AG09319 (cell line): ENCODE measurements around the gene POLK.

Source experiments
- DNase-seq: peaks from one replicate; pipeline ENCODE4 v3.0.0-alpha.2; 2010; ENCODE audit warnings: low read depth; ENCODE audit errors: extremely low read depth
- TF ChIP-seq, protein P1 (sequence below): IDR thresholded peaks from 2 replicates; pipeline ENCODE4 v1.5.1; 2011; ENCODE audit warnings: low read depth, mild to moderate bottlenecking, inconsistent platforms, low read length, moderate library complexity

The POLK gene

DNA sequence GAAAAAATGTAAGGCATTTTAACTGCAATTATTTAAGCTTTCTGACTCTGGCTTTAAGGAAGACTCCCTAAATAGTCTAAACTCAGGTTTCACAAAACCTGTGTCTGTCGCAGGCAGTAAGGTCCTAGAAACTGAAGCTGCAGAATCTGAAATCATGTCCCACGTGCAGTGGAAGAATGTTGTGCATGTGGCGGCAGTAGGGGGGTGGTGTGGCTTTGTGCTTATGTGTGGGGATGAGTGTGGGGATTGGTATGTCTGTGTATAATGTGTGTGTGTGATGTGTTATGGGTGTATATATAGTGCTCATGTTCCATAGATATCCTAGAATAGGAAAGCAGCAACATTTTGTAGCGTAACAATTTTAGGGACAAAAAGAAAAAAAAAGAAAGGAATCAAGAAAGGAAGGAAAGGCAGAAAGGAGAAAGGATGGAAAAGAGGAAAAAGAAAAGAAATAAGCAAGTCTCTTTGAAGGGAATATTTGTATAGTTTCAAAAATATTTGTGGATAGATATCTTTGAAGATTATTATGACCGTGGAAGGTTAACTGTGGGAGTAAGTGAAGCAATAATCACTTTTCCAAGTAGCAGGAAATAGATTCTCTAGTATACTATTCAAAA is 106.2 kb downstream of the POLK start:
- TF ChIP-seq, protein P1, sequence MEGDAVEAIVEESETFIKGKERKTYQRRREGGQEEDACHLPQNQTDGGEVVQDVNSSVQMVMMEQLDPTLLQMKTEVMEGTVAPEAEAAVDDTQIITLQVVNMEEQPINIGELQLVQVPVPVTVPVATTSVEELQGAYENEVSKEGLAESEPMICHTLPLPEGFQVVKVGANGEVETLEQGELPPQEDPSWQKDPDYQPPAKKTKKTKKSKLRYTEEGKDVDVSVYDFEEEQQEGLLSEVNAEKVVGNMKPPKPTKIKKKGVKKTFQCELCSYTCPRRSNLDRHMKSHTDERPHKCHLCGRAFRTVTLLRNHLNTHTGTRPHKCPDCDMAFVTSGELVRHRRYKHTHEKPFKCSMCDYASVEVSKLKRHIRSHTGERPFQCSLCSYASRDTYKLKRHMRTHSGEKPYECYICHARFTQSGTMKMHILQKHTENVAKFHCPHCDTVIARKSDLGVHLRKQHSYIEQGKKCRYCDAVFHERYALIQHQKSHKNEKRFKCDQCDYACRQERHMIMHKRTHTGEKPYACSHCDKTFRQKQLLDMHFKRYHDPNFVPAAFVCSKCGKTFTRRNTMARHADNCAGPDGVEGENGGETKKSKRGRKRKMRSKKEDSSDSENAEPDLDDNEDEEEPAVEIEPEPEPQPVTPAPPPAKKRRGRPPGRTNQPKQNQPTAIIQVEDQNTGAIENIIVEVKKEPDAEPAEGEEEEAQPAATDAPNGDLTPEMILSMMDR: no peak
- no peak for DNase-seq

DNA sequence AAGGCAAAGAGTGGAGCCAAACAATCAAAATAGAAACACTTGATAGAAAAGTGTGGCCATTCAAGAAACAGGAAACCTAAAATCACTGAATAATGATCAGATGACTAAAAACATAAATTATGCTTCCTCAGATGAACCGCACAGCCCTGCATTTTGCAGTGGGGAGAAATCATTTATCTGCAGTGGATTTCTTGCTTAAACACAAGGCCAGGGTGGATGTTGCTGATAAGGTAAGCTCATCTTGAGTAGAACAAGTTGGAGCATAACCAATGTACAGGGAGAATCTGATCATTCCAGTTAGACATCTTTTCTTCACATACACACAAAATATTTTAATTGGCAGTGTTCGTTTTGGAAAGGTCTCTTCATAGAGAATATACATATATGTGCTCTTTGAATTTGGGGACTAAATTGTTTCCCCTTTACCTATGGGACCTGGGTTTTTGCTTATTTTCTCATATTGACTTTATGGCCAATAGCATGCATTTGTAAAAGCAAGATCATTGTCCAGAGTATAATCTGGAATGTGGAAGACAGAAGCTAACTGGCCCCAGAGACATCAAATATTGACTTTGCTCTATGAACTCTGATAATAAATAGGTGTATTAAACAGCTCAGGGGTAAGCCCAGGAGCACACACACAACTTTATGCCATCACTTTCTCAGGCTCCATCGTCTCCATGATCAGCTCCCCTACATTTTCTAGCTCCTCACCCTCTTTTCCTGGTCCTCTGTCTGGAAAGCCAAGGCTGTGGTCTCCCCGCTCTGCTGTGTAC is 108.7 kb downstream of the POLK start:
- TF ChIP-seq, protein P1: no peak
- DNase-seq: no peak

DNA sequence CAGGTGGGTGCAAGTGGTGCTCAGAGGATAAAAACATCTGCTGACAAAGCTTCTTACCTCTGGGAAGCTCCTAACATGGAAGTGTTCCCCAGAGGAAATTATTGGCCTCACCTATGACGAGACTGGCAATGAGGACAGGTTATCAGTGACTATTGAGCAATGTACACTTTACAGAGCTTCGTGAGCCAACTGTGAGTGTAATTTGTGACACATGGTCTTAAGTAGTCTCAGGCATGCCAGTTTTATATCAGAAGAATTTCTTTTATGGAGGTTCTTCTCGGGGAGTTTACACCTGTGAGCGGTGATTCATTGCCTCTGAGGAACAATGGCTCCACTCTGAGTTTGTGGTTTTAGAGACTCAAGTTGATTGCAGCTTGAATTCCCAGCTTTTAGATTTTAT is 110.9 kb downstream of the POLK start:
- TF ChIP-seq, protein P1: no peak
- no peak for DNase-seq

DNA sequence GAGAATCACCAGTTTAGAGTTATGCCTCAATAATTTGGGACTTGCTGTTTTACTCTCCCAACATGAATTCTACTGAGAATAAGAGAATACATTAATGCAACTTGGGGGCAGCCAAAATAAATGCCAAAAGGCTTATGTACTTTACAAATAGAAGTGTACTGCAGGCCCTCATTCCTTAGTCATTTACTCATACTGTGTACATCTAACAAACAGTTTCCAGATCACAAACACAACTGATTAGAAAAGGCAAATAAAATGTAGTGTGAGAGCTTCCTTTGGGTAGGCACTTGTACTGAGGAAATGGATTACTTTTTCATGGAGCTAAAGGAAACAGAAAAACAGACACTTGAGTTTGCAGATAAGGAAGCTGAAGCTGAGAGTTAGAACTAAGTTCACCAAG is 112.2 kb downstream of the POLK start:
- no peak for DNase-seq
- TF ChIP-seq, protein P1: no peak

DNA sequence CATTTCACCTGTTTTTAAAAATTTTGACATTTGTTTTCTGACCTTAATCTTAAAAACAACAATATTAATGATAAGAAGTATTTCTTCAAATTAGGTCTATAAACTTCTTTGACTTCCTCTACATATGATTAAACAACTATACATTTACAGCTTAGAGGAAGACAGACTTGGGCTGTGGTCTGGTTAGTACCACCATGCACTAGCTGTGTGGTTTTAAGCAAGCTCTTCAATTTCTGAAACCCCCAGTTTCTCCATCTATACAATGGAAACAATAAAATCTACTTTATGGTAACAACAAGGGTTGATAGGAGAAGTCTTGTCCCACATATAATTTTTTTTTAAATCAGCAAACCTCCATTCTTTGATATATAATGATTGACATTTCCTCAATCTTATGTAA is 115.3 kb downstream of the POLK start:
- no peak for DNase-seq
- TF ChIP-seq, protein P1: no peak

DNA sequence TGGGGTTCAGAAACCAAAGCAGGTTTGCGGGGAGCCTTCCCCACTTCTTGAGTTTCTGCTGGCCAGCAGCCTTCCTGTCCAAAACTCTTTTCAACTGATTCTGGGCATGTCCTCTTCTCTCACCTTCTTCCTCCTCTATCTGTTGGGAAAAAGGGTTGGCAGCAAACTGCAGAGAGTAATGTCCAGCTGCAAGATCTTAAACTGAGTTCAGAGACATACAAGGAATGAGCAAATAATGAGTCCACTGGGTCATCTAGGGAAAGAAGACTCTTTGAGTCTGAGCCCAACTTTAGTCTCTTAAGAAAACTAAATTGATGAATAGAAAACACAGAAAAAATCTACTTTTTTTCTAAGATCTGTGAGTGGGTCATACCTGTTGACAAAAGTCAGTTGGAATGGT is 116.1 kb downstream of the POLK start:
- DNase-seq: no peak
- TF ChIP-seq, protein P1: no peak

DNA sequence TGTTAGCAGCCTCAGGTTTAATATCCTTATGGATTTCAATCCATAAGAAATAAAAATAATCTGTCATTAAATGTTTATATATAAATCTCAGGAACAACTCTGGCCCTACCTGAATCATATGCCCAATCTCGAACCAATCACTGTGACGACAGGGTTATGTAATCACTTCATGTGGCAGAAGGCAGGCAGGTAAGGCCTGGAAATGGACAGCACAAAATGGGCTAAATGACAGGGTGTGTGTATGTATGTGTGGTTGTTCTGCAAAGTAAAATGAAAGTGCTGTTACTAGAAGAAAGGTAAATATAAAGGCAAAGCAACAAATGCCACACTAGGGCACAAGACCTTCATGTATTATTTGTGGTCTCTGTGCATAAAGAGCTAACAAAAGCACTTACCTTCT is 119.2 kb downstream of the POLK start:
- no peak for DNase-seq
- TF ChIP-seq, protein P1: no peak
